HepG2 (cell line): Measurements from ENCODE around the gene RREB1. TPM values are rescaled to one million over a fixed set of nuclear protein-coding genes. Genes with fewer than 3 reads are reported as not detected.

Experiments
- ATF7-NPFF ChIP-seq: sonication (generic); formaldehyde crosslinking; IDR thresholded peaks from 2 replicates; pipeline ENCODE4 v1.8.1; 2023; ENCODE audit warnings: mild to moderate bottlenecking, low read depth, missing genetic modification reagents, moderate library complexity
- ELF3 ChIP-seq: IDR thresholded peaks from 2 replicates; pipeline ENCODE4 v1.6.1; 2016; ENCODE audit warnings: missing genetic modification reagents, missing compliant biosample characterization
- HES4 ChIP-seq: sonication (generic); formaldehyde crosslinking; IDR thresholded peaks from 2 replicates; pipeline ENCODE4 v1.9.0; 2021; ENCODE audit warnings: mild to moderate bottlenecking, missing genetic modification reagents, borderline replicate concordance
- NFE2L1 ChIP-seq: sonication (generic); formaldehyde crosslinking; IDR thresholded peaks from 2 replicates; pipeline ENCODE4 v1.4.0; 2020; ENCODE audit warnings: missing genetic modification reagents, mild to moderate bottlenecking, borderline replicate concordance
- PAX8 ChIP-seq: sonication (generic); formaldehyde crosslinking; IDR thresholded peaks from 2 replicates; pipeline ENCODE4 v1.8.0; 2022; ENCODE audit warnings: mild to moderate bottlenecking, missing genetic modification reagents, borderline replicate concordance
- PTBP1 ChIP-seq: fragments of 200-400 bp; formaldehyde crosslinking; IDR thresholded peaks from 2 replicates; pipeline ENCODE4 v1.6.1; 2018; ENCODE audit warnings: low read length, low read depth; ENCODE audit not compliant: poor library complexity, severe bottlenecking
- SNAI1 ChIP-seq: sonication (generic); formaldehyde crosslinking; IDR thresholded peaks from 2 replicates; pipeline ENCODE4 v1.5.0; 2020; ENCODE audit warnings: mild to moderate bottlenecking, missing genetic modification reagents, borderline replicate concordance
- SP4 ChIP-seq: sonication (generic); formaldehyde crosslinking; IDR thresholded peaks from 2 replicates; pipeline ENCODE4 v1.8.1; 2023; ENCODE audit warnings: mild to moderate bottlenecking, missing genetic modification reagents
- ZBTB38 ChIP-seq: sonication (generic); formaldehyde crosslinking; IDR thresholded peaks from 2 replicates; pipeline ENCODE4 v1.5.1; 2020; ENCODE audit warnings: mild to moderate bottlenecking, missing genetic modification reagents
- ZMAT3 ChIP-seq: sonication (generic); formaldehyde crosslinking; conservative IDR thresholded peaks from 2 replicates; pipeline ENCODE4 v1.7.0; 2021; ENCODE audit warnings: missing genetic modification reagents
- ZNF30 ChIP-seq: sonication (generic); formaldehyde crosslinking; IDR thresholded peaks from 2 replicates; pipeline ENCODE4 v1.5.0; 2020; ENCODE audit warnings: mild to moderate bottlenecking, missing genetic modification reagents
- ZNF350 ChIP-seq: sonication (generic); formaldehyde crosslinking; IDR thresholded peaks from 2 replicates; pipeline ENCODE4 v1.4.0; 2020; ENCODE audit warnings: mild to moderate bottlenecking, low read depth, missing genetic modification reagents, borderline replicate concordance
- ZNF451 ChIP-seq: sonication (generic); formaldehyde crosslinking; IDR thresholded peaks from 2 replicates; pipeline ENCODE4 v1.5.0; 2020; ENCODE audit warnings: mild to moderate bottlenecking, missing genetic modification reagents
- ZNF496 ChIP-seq: sonication (generic); formaldehyde crosslinking; IDR thresholded peaks from 2 replicates; pipeline ENCODE4 v1.8.1; 2023; ENCODE audit warnings: mild to moderate bottlenecking, moderate library complexity, missing genetic modification reagents; ENCODE audit not compliant: insufficient replicate concordance
- ZNF678 ChIP-seq: sonication (generic); formaldehyde crosslinking; IDR thresholded peaks from 2 replicates; pipeline ENCODE4 v1.4.0; 2020; ENCODE audit warnings: mild to moderate bottlenecking, missing genetic modification reagents
- ZNF772 ChIP-seq: sonication (generic); formaldehyde crosslinking; IDR thresholded peaks from 2 replicates; pipeline ENCODE4 v1.5.0; 2020; ENCODE audit warnings: mild to moderate bottlenecking, missing genetic modification reagents
- ZNF883 ChIP-seq: sonication (generic); formaldehyde crosslinking; IDR thresholded peaks from 2 replicates; pipeline ENCODE4 v1.5.1; 2020; ENCODE audit warnings: mild to moderate bottlenecking, missing genetic modification reagents; ENCODE audit errors: not compliant biosample characterization
- ZSCAN25 ChIP-seq: sonication (generic); formaldehyde crosslinking; IDR thresholded peaks from 2 replicates; pipeline ENCODE4 v1.8.0; 2022; ENCODE audit warnings: mild to moderate bottlenecking, missing genetic modification reagents
- polyA plus RNA-seq, 8 experiments: library from polyadenylated mRNA; depleted of rRNA in 3 of 8; stranded (reverse) in 7 of 8; unstranded in 1 of 8; fragments of >200 nt; fragmentation: Illumina TruSeq in 4 of 8; extraction: Trizol in 4 of 8; gene quantifications; 2 replicates each; pipeline versions ENCODE4 v1.2.1 to v1.2.3, GENCODE V29; 2011 to 2016; ENCODE audit warnings: low read depth in 4 of 8, missing spikeins in 1 of 8, mixed read lengths in 1 of 8; ENCODE audit not compliant: insufficient read depth in 1 of 8
- total RNA-seq, 5 experiments: library from RNA; depleted of rRNA; stranded (reverse); fragments of >200 nt; fragmentation: Illumina TruSeq; extraction: Trizol; gene quantifications; 2 replicates each; pipeline ENCODE4 v1.2.3, GENCODE V29; 2016; ENCODE audit warnings: low read depth in 1 of 5
- TF ChIP-seq, protein P1 (sequence below): sonication (generic); formaldehyde crosslinking; IDR thresholded peaks from 2 replicates; pipeline ENCODE4 v1.4.0; 2020; ENCODE audit warnings: missing genetic modification reagents
- TF ChIP-seq, protein P2 (sequence below): sonication (generic); formaldehyde crosslinking; IDR thresholded peaks from 2 replicates; pipeline ENCODE4 v1.8.0; 2022; ENCODE audit warnings: mild to moderate bottlenecking, missing genetic modification reagents; ENCODE audit not compliant: insufficient replicate concordance
- TF ChIP-seq, protein P3 (sequence below): sonication (generic); formaldehyde crosslinking; IDR thresholded peaks from 2 replicates; pipeline ENCODE4 v1.4.0; 2020; ENCODE audit warnings: mild to moderate bottlenecking, low read depth, missing genetic modification reagents
- TF ChIP-seq, protein P4 (sequence below): sonication (generic); formaldehyde crosslinking; IDR thresholded peaks from 2 replicates; pipeline ENCODE4 v1.8.1; 2023; ENCODE audit warnings: missing genetic modification reagents, mild to moderate bottlenecking, borderline replicate concordance
- TF ChIP-seq, protein P5 (sequence below): sonication (generic); formaldehyde crosslinking; IDR thresholded peaks from 2 replicates; pipeline ENCODE4 v1.8.0; 2022; ENCODE audit warnings: missing genetic modification reagents, mild to moderate bottlenecking, borderline replicate concordance
- TF ChIP-seq, protein P6 (sequence below): sonication (generic); formaldehyde crosslinking; IDR thresholded peaks from 2 replicates; pipeline ENCODE4 v1.8.1; 2023; ENCODE audit warnings: mild to moderate bottlenecking, missing genetic modification reagents, borderline replicate concordance

The RREB1 gene
- total and polyA plus RNA-seq, 2 of the 13 experiments (the other 11 are each of a cell fraction or from before 2014, with no cell fraction given) = 6.1 to 23.2 TPM

DNA sequence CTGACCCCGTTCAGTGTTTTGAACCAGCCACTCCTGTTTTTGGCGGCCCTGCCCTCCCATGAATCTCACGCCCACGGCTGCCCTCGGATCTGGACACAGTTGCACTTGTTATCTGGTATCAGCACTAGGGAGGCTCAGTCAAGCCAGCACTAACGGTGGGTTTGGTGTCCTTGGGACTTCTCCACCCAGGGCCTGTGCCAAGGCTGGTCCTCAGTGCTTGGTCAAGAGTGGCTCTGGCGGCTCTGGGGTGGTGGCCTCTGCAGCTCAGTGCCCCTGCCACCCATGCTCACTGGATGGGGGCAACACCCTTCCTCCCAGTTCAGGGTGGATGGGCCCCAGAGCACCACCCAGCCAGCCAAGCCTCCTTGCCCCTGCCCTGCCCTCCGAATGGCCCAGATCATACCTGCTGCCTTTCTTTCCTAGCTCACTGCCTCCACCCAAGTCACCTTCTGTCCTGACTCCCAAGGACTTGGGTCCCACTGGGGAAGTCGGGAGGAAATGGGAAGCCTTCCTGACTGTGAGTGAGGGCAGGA lies 150.5 kb downstream of the RREB1 start (continued):
- TF ChIP-seq ZNF30 (CRISPR knock-in tag) = no peak
- TF ChIP-seq SP4 (CRISPR knock-in tag) = no peak
- no peak for TF ChIP-seq ZMAT3 (CRISPR knock-in tag)
- TF ChIP-seq, protein P1, sequence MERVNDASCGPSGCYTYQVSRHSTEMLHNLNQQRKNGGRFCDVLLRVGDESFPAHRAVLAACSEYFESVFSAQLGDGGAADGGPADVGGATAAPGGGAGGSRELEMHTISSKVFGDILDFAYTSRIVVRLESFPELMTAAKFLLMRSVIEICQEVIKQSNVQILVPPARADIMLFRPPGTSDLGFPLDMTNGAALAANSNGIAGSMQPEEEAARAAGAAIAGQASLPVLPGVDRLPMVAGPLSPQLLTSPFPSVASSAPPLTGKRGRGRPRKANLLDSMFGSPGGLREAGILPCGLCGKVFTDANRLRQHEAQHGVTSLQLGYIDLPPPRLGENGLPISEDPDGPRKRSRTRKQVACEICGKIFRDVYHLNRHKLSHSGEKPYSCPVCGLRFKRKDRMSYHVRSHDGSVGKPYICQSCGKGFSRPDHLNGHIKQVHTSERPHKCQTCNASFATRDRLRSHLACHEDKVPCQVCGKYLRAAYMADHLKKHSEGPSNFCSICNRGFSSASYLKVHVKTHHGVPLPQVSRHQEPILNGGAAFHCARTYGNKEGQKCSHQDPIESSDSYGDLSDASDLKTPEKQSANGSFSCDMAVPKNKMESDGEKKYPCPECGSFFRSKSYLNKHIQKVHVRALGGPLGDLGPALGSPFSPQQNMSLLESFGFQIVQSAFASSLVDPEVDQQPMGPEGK = no peak
- TF ChIP-seq SNAI1 (CRISPR knock-in tag) = no peak
- TF ChIP-seq ZSCAN25 (CRISPR knock-in tag) = 0 out of 2 replicates have a peak, but pooled peaks have one; percentile 28
- TF ChIP-seq ZNF496 (CRISPR knock-in tag) = no peak
- TF ChIP-seq NFE2L1 (CRISPR knock-in tag) = no peak
- peak; percentile 65 for TF ChIP-seq ZNF883
- no peak for TF ChIP-seq ELF3
- TF ChIP-seq, protein P2, sequence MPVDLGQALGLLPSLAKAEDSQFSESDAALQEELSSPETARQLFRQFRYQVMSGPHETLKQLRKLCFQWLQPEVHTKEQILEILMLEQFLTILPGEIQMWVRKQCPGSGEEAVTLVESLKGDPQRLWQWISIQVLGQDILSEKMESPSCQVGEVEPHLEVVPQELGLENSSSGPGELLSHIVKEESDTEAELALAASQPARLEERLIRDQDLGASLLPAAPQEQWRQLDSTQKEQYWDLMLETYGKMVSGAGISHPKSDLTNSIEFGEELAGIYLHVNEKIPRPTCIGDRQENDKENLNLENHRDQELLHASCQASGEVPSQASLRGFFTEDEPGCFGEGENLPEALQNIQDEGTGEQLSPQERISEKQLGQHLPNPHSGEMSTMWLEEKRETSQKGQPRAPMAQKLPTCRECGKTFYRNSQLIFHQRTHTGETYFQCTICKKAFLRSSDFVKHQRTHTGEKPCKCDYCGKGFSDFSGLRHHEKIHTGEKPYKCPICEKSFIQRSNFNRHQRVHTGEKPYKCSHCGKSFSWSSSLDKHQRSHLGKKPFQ = no peak
- no peak for TF ChIP-seq ZNF350 (CRISPR knock-in tag)
- TF ChIP-seq ZNF451 (CRISPR knock-in tag) = 0 out of 2 replicates have a peak, but pooled peaks have one; percentile 2
- TF ChIP-seq ATF7-NPFF = 0 out of 2 replicates have a peak, but pooled peaks have one; percentile 25
- no peak for TF ChIP-seq HES4 (CRISPR knock-in tag)
- TF ChIP-seq, protein P3, sequence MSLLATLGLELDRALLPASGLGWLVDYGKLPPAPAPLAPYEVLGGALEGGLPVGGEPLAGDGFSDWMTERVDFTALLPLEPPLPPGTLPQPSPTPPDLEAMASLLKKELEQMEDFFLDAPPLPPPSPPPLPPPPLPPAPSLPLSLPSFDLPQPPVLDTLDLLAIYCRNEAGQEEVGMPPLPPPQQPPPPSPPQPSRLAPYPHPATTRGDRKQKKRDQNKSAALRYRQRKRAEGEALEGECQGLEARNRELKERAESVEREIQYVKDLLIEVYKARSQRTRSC (CRISPR knock-in tag) = no peak
- TF ChIP-seq ZBTB38 (CRISPR knock-in tag) = no peak
- TF ChIP-seq, protein P4, sequence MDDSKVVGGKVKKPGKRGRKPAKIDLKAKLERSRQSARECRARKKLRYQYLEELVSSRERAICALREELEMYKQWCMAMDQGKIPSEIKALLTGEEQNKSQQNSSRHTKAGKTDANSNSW (CRISPR knock-in tag) = no peak
- TF ChIP-seq PAX8 (CRISPR knock-in tag) = no peak
- no peak for TF ChIP-seq ZNF772 (CRISPR knock-in tag)
- TF ChIP-seq ZNF678 (CRISPR knock-in tag) = 0 out of 2 replicates have a peak, but pooled peaks have one; percentile 20
- TF ChIP-seq, protein P5, sequence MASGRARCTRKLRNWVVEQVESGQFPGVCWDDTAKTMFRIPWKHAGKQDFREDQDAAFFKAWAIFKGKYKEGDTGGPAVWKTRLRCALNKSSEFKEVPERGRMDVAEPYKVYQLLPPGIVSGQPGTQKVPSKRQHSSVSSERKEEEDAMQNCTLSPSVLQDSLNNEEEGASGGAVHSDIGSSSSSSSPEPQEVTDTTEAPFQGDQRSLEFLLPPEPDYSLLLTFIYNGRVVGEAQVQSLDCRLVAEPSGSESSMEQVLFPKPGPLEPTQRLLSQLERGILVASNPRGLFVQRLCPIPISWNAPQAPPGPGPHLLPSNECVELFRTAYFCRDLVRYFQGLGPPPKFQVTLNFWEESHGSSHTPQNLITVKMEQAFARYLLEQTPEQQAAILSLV (CRISPR knock-in tag) = no peak
- no peak for TF ChIP-seq PTBP1
- TF ChIP-seq, protein P6, sequence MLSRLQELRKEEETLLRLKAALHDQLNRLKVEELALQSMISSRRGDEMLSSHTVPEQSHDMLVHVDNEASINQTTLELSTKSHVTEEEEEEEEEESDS (CRISPR knock-in tag) = no peak
